Endothelial cell of hepatic sinusoid (primary cell): ENCODE measurements around the gene UPF3A.
"Not testable (repeated sequence)": the region's sequence is repeated elsewhere in the genome, so short reads cannot be mapped to it uniquely, and the experiment has no call there.

Experiments used
- in situ Hi-C: cut with HindIII; loops from 2 replicates; pipeline ENCODE4 v1.10.0; 2017; ENCODE audit warnings: low sequenced_read_pairs

Gene UPF3A

GRCh38 chr13:114328595-114328994 lies 47.2 kb downstream of the UPF3A start:
- in situ Hi-C loops = no loop called here

GRCh38 chr13:114330086-114330485 lies 48.7 kb downstream of the UPF3A start:
- in situ Hi-C loops = no loop called here

- in situ Hi-C loops = not testable (repeated sequence)
Measured at GRCh38 chr13:114333881-114334280, 52.5 kb downstream of the UPF3A start.

GRCh38 chr13:114334305-114335053 lies 53.1 kb downstream of the UPF3A start:
- in situ Hi-C loops = no loop called here

- in situ Hi-C loops = not testable (repeated sequence)
Measured at GRCh38 chr13:114336457-114336856, 55.1 kb downstream of the UPF3A start.

GRCh38 chr13:114338959-114339358 lies 57.6 kb downstream of the UPF3A start:
- in situ Hi-C loops = no loop called here

- in situ Hi-C loops = no loop called here
Measured at GRCh38 chr13:114339857-114340534, 58.6 kb downstream of the UPF3A start.

- in situ Hi-C loops = no loop called here
Measured at GRCh38 chr13:114341003-114341777, 59.8 kb downstream of the UPF3A start.

GRCh38 chr13:114347256-114347655 lies 65.9 kb downstream of the UPF3A start:
- in situ Hi-C loops = not testable (repeated sequence)

GRCh38 chr13:114352763-114353162 lies 71.4 kb downstream of the UPF3A start:
- in situ Hi-C loops = not testable (repeated sequence)

GRCh38 chr13:114353382-114353781 lies 72.0 kb downstream of the UPF3A start:
- in situ Hi-C loops = not testable (repeated sequence)
